Cardiac fibroblast (primary cell): ENCODE results near the gene HIGD1B.

Source experiments
- DNase-seq, 2 donors: peaks; one replicate each; pipeline versions ENCODE4 v3.0.0 to v3.0.0-alpha.2; 2010; ENCODE audit warnings: low read depth in 2 of 2
- H3K4me3 ChIP-seq, 2 donors: replicated peaks in 1 of 2; 1 replicate in 1 of 2; 2 replicates in 1 of 2; pipeline ENCODE4 v1.5.1; 2011; ENCODE audit warnings: low read depth in 2 of 2, low read length in 2 of 2, mild to moderate bottlenecking in 2 of 2, moderate library complexity in 1 of 2
- TF ChIP-seq, protein P1 (sequence below): IDR thresholded peaks from one replicate; pipeline ENCODE4 v1.5.1; 2011; ENCODE audit warnings: low read depth, mild to moderate bottlenecking, low read length, inconsistent platforms

Gene HIGD1B

DNA sequence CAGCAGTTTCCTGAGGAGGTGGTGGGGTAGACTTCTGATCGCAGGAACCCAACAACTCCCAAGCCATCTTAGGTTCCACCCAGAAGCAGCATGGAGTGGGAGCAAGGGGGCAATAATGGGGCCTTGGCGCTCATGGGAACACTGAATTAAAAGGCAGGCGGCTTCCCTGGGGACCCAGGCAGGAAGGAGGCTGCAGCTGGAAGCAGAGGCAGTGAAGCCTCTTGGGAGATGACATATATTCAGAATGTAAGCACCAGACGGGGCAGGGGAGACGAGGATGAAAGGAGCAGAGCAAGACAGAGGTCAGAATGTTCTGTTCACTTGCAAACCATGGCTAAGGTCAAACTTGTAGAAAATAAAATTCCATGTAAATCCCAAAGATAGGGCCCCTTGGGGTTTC lies 2.9 kb downstream of the HIGD1B start:
- TF ChIP-seq, protein P1, sequence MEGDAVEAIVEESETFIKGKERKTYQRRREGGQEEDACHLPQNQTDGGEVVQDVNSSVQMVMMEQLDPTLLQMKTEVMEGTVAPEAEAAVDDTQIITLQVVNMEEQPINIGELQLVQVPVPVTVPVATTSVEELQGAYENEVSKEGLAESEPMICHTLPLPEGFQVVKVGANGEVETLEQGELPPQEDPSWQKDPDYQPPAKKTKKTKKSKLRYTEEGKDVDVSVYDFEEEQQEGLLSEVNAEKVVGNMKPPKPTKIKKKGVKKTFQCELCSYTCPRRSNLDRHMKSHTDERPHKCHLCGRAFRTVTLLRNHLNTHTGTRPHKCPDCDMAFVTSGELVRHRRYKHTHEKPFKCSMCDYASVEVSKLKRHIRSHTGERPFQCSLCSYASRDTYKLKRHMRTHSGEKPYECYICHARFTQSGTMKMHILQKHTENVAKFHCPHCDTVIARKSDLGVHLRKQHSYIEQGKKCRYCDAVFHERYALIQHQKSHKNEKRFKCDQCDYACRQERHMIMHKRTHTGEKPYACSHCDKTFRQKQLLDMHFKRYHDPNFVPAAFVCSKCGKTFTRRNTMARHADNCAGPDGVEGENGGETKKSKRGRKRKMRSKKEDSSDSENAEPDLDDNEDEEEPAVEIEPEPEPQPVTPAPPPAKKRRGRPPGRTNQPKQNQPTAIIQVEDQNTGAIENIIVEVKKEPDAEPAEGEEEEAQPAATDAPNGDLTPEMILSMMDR, result no peak
- no peak overlapping the region for H3K4me3 ChIP-seq
- peak in 1 of 2 donors; percentile 69 for DNase-seq

DNA sequence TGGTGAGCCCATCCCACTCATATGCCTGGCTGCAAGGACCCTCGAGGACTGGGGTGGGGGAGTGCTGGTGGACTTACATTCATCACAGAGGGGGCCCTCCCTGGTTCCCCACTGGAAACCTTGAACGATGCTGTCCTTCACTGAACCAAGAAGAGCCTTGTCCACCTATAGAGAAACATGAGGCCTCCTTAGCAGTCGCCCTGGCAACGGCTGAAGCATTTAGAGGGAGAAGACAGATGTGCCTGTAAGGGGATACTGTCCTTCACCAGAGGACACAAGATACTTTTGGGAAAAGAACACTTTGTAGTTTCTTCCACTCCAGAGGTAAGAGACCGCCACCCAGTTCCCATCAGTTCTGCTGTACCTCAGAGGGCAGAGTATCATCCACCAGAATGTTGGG lies 6.5 kb downstream of the HIGD1B start:
- H3K4me3 ChIP-seq, result no peak overlapping the region
- no peak for DNase-seq
- TF ChIP-seq, protein P1, result no peak

DNA sequence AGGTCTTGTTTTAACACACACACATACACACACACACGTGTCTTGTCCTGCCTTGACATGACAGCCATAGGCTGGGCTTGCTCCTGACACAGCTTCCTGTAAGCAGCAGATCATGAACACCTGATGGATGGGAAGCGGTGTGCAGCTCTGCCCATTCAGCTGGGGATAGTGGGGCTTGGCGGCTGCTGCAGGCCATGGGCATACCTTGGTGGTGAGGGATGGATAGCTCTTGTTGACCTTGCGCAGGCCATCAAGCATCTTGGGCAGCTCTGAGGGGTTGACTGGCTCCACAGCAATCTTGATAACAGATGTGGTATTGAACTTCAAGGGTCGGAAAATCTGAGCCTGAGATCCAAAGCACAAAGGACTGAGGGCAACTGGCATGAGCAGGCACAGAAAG lies 12.0 kb downstream of the HIGD1B start:
- TF ChIP-seq, protein P1, result no peak
- H3K4me3 ChIP-seq, result no peak overlapping the region
- DNase-seq, result no peak

DNA sequence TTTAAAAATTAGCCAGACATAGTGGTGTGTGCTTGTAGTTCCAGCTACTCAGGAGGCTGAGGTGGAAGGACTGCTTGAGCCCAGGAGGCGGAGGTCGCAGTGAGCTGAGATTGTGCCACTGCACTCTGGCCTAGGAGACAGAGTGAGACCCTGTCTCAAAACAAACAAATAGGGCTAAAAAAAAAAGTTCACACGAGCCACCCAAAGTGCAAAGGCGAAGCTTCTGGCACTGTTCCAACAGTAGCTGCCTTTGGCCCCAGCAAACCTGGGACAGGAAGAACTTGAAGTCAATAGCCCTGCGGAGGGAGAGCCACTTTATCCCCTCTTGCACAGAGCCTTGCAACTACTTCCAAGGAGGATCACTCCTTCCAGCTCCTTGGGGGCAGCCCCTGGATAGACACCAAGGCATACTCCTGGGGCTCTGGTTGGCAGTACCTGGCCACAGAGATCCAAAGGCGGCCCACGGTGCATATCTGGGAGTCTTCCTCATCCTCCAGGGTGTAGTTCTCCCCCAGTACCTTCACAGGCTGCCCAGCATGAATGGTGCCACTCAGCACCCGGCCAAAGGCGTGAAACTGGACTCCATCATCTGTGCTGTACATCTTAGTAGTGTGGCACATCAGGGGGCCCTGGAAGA lies 14.7 kb downstream of the HIGD1B start:
- TF ChIP-seq, protein P1, result no peak
- H3K4me3 ChIP-seq, result no peak overlapping the region
- DNase-seq, result no peak

DNA sequence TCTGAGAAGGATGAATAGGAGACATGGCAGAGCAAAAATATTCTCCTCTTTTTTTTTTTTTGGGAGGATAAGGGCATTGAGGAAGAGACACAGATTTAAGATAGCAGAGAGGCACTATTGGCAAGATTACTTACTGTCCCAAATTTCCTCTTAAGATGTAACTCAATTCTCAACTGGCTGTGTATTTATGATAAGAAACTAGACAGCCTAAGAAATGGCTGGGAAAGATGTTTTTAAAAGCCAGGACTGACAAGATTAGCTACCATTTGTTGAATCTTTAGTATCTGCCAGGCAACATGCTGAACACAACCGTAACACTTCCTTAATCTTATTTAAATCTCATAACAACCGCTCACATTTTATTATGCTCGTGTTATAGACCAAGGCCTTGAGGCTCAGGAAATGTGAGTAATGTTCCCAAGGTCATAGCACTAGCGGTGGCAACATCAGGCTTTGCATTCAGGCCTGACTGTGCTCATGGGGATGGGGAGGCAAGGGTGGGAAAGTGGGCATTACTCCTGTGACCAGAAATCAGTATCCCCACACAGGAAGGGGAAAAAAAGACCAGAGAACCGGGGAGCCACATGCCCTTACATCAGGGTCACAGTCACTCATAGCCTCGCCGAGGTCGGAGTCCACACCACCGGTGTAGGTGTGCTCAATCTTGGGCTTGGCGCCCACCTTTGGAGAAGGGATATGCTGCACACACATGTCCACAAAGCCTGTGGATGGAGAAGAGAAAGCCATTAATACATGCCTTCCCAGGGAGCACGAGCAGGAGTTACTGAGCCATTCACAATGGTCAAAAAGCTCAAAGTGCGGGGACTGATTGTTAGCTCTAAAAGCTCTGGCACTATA lies 15.6 kb downstream of the HIGD1B start:
- TF ChIP-seq, protein P1, result no peak
- H3K4me3 ChIP-seq, result no peak overlapping the region
- DNase-seq, result no peak

DNA sequence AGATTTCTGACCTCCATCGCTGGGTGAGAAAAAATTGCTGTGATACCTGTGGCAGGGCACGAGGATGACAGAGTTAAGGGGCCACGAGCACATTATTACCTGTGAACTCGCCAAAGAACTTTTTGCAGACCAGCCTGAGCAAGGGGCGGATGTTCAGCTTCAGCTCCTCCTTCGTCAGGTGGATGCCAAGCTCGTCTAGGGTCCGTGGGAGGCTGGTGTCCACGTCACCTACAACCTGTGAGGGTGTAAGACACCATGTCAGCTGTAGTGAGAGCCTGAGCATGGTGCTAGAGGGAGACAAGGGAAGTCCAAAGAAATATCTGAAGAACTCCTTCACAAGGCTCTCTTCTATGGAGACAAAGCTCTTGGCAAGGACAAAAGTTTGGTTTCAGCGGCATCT lies 17.1 kb downstream of the HIGD1B start:
- no peak for DNase-seq
- H3K4me3 ChIP-seq, result no peak overlapping the region
- TF ChIP-seq, protein P1, result no peak
